ENCODE data around the gene RAB4A. TPM values are rescaled to one million over a fixed set of nuclear protein-coding genes. Genes with fewer than 3 reads are reported as not detected.

RAB4A gene
- polyA plus RNA-seq, 2 of the 4 experiments (the other 2 are of a cell fraction) = 31.5 to 38.4 TPM

GRCh38 chr1:229293528-229294204 lies 22.8 kb downstream of the RAB4A start:
- Histone ChIP-seq H3K27ac (no peak overlapping the region), H3K4me3 (no peak overlapping the region), H3K4me1 (no peaks in the 10 kb centered on the region), H3K9me3 (no peaks in the 10 kb centered on the region), H3K4me2 (no peak overlapping the region)
- CTCF ChIA-PET = interaction anchor here (1.5 kb wide), 1 partner anchor 188 kb away, joined by 4 read pairs; no protein-coding TSS in a partner anchor
- 93% methylated on average over 10 of the region's 10 CpGs for WGBS (ENCODE audit: missing lambda C conversion rate)
- POLR2A ChIA-PET = no interaction called here
- TF ChIP-seq RFX5 (IDR thresholded peaks at IDR 0.05) (no peak), KDM5A (IDR thresholded peaks at IDR 0.05) (no peak), HMGXB4 (CRISPR knock-in tag; IDR thresholded peaks at IDR 0.05; ENCODE audit: borderline replicate concordance) (no peak), SMC3 (IDR thresholded peaks at IDR 0.05) (no peak), HOXB5 (CRISPR knock-in tag; IDR thresholded peaks at IDR 0.05) (no peak), CHD2 (IDR thresholded peaks at IDR 0.05; ENCODE audit: low read length, partially characterized antibody) (no peak), ZSCAN20 (CRISPR knock-in tag; IDR thresholded peaks at IDR 0.05) (no peak), POLR2A (IDR thresholded peaks at IDR 0.05; ENCODE audit: low read length) (no peak), MAX (IDR thresholded peaks at IDR 0.05) (no peak), FOSL2 (IDR thresholded peaks at IDR 0.05) (no peak), FOSL2 (CRISPR knock-in tag; IDR thresholded peaks at IDR 0.05) (no peak), CEBPB (IDR thresholded peaks at IDR 0.05) (no peak), E2F6 (IDR thresholded peaks at IDR 0.05; ENCODE audit: borderline replicate concordance, low read depth) (no peak)
- FAIRE-seq (no peak), DNase-seq (ENCODE audit: low read depth in 1 of 2, low spot score in 1 of 2) (no peak), ATAC-seq (peak in 1 of 2 experiments; percentile 33; a peak in 2 of 6 replicates)

DNA sequence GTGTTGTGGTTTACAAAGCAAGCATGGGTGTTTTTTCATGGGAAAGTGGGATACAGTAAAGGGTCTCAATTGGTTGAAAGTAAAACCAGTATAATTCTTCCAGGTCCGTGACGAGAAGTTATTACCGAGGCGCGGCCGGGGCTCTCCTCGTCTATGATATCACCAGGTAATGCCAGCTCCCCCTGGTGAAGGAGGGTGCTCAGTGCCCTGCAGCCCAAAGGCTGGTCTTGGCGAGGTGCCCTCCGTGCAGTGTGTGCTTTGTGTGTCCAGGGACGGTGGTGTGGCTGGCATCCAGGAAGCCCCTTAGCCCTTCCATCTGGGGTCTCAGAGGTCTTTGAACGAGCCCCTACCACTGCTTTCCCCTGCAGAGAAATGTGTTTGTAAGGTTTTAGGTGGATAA lies 24.8 kb downstream of the RAB4A start:
- ChIA-PET CTCF (interaction anchor here (1.2 to 2.9 kb wide), 2 partner anchors 29 to 37 kb away, joined by 3 to 7 read pairs; no protein-coding TSS in a partner anchor), POLR2A (no interaction called here)
- WGBS (ENCODE audit: missing lambda C conversion rate) = 94% methylated on average over 11 of the region's 11 CpGs
- H3K4me3 ChIP-seq = no peak overlapping the region
- FAIRE-seq (no peak), DNase-seq (ENCODE audit: low read depth in 1 of 2, low spot score in 1 of 2) (no peak), ATAC-seq (peak in 1 of 2 experiments; percentile 51; a peak in 2 of 6 replicates)
- no peaks in the 10 kb centered on the region for H3K4me1 ChIP-seq
- TF ChIP-seq RCOR1 (IDR thresholded peaks at IDR 0.05; ENCODE audit: low read depth, low read length) = no peak
- TF ChIP-seq NR3C1 (IDR thresholded peaks at IDR 0.05) = no peak
- TF ChIP-seq POLR2AphosphoS2 (conservative IDR thresholded peaks at IDR 0.05; ENCODE audit: low read length) = no peak
- TF ChIP-seq ZNF302 (CRISPR knock-in tag; IDR thresholded peaks at IDR 0.05) = no peak
- TF ChIP-seq ELK1 (IDR thresholded peaks at IDR 0.05; ENCODE audit: low read depth, low read length) = no peak
- TF ChIP-seq, protein P1, sequence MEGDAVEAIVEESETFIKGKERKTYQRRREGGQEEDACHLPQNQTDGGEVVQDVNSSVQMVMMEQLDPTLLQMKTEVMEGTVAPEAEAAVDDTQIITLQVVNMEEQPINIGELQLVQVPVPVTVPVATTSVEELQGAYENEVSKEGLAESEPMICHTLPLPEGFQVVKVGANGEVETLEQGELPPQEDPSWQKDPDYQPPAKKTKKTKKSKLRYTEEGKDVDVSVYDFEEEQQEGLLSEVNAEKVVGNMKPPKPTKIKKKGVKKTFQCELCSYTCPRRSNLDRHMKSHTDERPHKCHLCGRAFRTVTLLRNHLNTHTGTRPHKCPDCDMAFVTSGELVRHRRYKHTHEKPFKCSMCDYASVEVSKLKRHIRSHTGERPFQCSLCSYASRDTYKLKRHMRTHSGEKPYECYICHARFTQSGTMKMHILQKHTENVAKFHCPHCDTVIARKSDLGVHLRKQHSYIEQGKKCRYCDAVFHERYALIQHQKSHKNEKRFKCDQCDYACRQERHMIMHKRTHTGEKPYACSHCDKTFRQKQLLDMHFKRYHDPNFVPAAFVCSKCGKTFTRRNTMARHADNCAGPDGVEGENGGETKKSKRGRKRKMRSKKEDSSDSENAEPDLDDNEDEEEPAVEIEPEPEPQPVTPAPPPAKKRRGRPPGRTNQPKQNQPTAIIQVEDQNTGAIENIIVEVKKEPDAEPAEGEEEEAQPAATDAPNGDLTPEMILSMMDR (IDR thresholded peaks at IDR 0.05) = no peak
- no peak for TF ChIP-seq HOXA7 (CRISPR knock-in tag; IDR thresholded peaks at IDR 0.05)
- H3K27ac ChIP-seq = no peak overlapping the region
- no peak overlapping the region for H3K4me2 ChIP-seq
- no peaks in the 10 kb centered on the region for H3K9me3 ChIP-seq

Data from A549 (cell line).